K562 (cell line): Measurements from ENCODE around the gene NF1. TPM values are rescaled to one million over a fixed set of nuclear protein-coding genes. Genes with fewer than 3 reads are reported as not detected.

Source experiments
- BRD9 ChIP-seq: fragments of 450-650 bp; IDR thresholded peaks from 2 replicates; pipeline ENCODE4 v1.6.1; 2018; ENCODE audit warnings: low read depth; ENCODE audit not compliant: partially characterized antibody
- CTCFL ChIP-seq: IDR thresholded peaks from 2 replicates; pipeline ENCODE4 v1.6.1; 2011; ENCODE audit warnings: borderline replicate concordance, low read depth, mild to moderate bottlenecking, moderate library complexity, low read length; ENCODE audit not compliant: insufficient read depth, poor library complexity, severe bottlenecking
- MAFG ChIP-seq: fragments of 450-650 bp; conservative IDR thresholded peaks from 2 replicates; pipeline ENCODE4 v1.6.1; 2016; ENCODE audit warnings: missing genetic modification characterization, missing compliant biosample characterization
- MIER1 ChIP-seq: fragments of 450-650 bp; IDR thresholded peaks from 2 replicates; pipeline ENCODE4 v1.6.1; 2016; ENCODE audit warnings: antibody characterized with exemption, mild to moderate bottlenecking, low read depth
- MTA2 ChIP-seq: fragments of 450-650 bp; IDR thresholded peaks from 2 replicates; pipeline ENCODE4 v1.6.1; 2016; ENCODE audit warnings: low read depth
- SETDB1 ChIP-seq: IDR thresholded peaks from one replicate; pipeline ENCODE4 v1.6.1; 2012; ENCODE audit warnings: low read length, control low read depth, inconsistent platforms
- SMARCE1 ChIP-seq: fragments of 450-650 bp; IDR thresholded peaks from 2 replicates; pipeline ENCODE4 v1.7.1; 2016; ENCODE audit warnings: mild to moderate bottlenecking
- TAF1 ChIP-seq: IDR thresholded peaks from 2 replicates; pipeline ENCODE4 v1.6.1; 2011; ENCODE audit warnings: mild to moderate bottlenecking, low read length, moderate library complexity; ENCODE audit not compliant: insufficient read depth, control insufficient read depth, severe bottlenecking; ENCODE audit errors: extremely low read depth
- TSHZ1 ChIP-seq: fragments of 250-450 bp; sonication (Bioruptor Pico); IDR thresholded peaks from 2 replicates; pipeline ENCODE4 v1.4.0; 2020; ENCODE audit warnings: mild to moderate bottlenecking, moderate library complexity
- ZNF146 ChIP-seq: IDR thresholded peaks from one replicate; pipeline ENCODE4 v1.6.1; 2018; ENCODE audit warnings: missing compliant biosample characterization; ENCODE audit not compliant: unreplicated experiment
- ZNF324 ChIP-seq: fragments of 250-450 bp; sonication (Bioruptor Pico); IDR thresholded peaks from 2 replicates; pipeline ENCODE4 v1.4.0; 2020; ENCODE audit warnings: mild to moderate bottlenecking
- polyA plus RNA-seq, 8 experiments: library from polyadenylated mRNA; depleted of rRNA in 4 of 8; stranded (reverse) in 5 of 8; unstranded in 3 of 8; fragments of >200 nt; fragmentation: Nextera tagmentation in 2 of 8; fragmentation: Illumina TruSeq in 1 of 8; extraction: Ambion mirVana in 2 of 8; extraction: Trizol in 1 of 8; gene quantifications; 2 replicates each; pipeline versions ENCODE4 v1.2.1 to v1.2.3, GENCODE V29; 2011 to 2014; ENCODE audit warnings: inconsistent platforms in 1 of 8, missing spikeins in 1 of 8
- total RNA-seq, 7 experiments: library from RNA; depleted of rRNA in 6 of 7; stranded (reverse); fragments of >200 nt in 6 of 7; fragmentation: Illumina TruSeq in 2 of 7; extraction: Trizol in 2 of 7; gene quantifications; 2 replicates each; pipeline versions ENCODE4 v1.2.1 to v1.2.3, GENCODE V29; 2011 to 2021; ENCODE audit warnings: low replicate concordance in 1 of 7
- TF ChIP-seq, protein P1 (sequence below): fragments of 450-650 bp; IDR thresholded peaks from 2 replicates; pipeline ENCODE4 v1.6.1; 2017; ENCODE audit warnings: antibody characterized with exemption, mild to moderate bottlenecking
- TF ChIP-seq, protein P2 (sequence below): fragments of 250-450 bp; sonication (Bioruptor Pico); IDR thresholded peaks from 2 replicates; pipeline ENCODE4 v1.8.0; 2021; ENCODE audit warnings: mild to moderate bottlenecking, moderate library complexity
- TF ChIP-seq, protein P3 (sequence below): sonication (generic); formaldehyde crosslinking; IDR thresholded peaks from 2 replicates; pipeline ENCODE4 v1.5.0; 2020; ENCODE audit warnings: missing genetic modification reagents

Gene NF1
- total and polyA plus RNA-seq, 9 of the 15 experiments (the other 6 are each of a cell fraction or from before 2014, with no cell fraction given), result 3.4 to 41.9 (median 24.3) TPM

GRCh38 chr17:31308372-31309334 is 213.9 kb downstream of the NF1 start (continued):
- TF ChIP-seq, protein P1, sequence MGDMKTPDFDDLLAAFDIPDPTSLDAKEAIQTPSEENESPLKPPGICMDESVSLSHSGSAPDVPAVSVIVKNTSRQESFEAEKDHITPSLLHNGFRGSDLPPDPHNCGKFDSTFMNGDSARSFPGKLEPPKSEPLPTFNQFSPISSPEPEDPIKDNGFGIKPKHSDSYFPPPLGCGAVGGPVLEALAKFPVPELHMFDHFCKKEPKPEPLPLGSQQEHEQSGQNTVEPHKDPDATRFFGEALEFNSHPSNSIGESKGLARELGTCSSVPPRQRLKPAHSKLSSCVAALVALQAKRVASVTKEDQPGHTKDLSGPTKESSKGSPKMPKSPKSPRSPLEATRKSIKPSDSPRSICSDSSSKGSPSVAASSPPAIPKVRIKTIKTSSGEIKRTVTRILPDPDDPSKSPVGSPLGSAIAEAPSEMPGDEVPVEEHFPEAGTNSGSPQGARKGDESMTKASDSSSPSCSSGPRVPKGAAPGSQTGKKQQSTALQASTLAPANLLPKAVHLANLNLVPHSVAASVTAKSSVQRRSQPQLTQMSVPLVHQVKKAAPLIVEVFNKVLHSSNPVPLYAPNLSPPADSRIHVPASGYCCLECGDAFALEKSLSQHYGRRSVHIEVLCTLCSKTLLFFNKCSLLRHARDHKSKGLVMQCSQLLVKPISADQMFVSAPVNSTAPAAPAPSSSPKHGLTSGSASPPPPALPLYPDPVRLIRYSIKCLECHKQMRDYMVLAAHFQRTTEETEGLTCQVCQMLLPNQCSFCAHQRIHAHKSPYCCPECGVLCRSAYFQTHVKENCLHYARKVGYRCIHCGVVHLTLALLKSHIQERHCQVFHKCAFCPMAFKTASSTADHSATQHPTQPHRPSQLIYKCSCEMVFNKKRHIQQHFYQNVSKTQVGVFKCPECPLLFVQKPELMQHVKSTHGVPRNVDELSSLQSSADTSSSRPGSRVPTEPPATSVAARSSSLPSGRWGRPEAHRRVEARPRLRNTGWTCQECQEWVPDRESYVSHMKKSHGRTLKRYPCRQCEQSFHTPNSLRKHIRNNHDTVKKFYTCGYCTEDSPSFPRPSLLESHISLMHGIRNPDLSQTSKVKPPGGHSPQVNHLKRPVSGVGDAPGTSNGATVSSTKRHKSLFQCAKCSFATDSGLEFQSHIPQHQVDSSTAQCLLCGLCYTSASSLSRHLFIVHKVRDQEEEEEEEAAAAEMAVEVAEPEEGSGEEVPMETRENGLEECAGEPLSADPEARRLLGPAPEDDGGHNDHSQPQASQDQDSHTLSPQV, result no peak
- peak; percentile 68; the same call in 1 of the 2 replicates for TF ChIP-seq SMARCE1
- TF ChIP-seq BRD9, result peak; percentile 50
- no peak for TF ChIP-seq TSHZ1
- peak; percentile 40; the same call in 1 of the 2 replicates for TF ChIP-seq MTA2
- TF ChIP-seq CTCFL, result no peak
- TF ChIP-seq MAFG, result no peak
- no peak for TF ChIP-seq TAF1
- TF ChIP-seq ZNF324, result no peak
- TF ChIP-seq, protein P2, sequence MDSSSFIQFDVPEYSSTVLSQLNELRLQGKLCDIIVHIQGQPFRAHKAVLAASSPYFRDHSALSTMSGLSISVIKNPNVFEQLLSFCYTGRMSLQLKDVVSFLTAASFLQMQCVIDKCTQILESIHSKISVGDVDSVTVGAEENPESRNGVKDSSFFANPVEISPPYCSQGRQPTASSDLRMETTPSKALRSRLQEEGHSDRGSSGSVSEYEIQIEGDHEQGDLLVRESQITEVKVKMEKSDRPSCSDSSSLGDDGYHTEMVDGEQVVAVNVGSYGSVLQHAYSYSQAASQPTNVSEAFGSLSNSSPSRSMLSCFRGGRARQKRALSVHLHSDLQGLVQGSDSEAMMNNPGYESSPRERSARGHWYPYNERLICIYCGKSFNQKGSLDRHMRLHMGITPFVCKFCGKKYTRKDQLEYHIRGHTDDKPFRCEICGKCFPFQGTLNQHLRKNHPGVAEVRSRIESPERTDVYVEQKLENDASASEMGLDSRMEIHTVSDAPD, result no peak
- no peak for TF ChIP-seq MIER1
- TF ChIP-seq, protein P3, sequence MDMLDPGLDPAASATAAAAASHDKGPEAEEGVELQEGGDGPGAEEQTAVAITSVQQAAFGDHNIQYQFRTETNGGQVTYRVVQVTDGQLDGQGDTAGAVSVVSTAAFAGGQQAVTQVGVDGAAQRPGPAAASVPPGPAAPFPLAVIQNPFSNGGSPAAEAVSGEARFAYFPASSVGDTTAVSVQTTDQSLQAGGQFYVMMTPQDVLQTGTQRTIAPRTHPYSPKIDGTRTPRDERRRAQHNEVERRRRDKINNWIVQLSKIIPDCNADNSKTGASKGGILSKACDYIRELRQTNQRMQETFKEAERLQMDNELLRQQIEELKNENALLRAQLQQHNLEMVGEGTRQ (CRISPR knock-in tag), result no peak
- no peak for TF ChIP-seq SETDB1
- no peak for TF ChIP-seq ZNF146
